ENCODE data around the gene CTCF. TPM values are rescaled to one million over a fixed set of nuclear protein-coding genes. Genes with fewer than 3 reads are reported as not detected.

CTCF gene
- total RNA-seq, 1 donor from 2014 or later = 25.9 TPM

DNA sequence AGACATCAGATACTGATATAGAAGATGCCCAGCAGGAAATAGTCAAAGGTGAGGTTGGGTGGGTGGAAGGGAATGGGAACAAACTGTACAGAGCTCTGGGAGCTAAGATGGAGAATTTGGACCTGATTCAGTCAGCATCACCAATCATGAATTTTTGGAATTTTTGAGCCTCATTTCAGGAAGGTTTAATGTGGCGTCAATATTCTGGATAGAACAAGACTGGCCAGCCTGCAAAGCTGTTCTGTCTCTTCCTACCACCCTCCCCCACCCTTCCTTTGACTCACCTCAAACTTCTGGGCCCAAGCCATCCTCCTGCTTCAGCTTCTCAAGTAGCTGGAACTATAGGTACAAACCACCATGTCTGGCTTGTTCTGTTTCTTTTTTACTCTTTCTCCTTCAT lies 32.6 kb downstream of the CTCF start:
- DNase-seq (ENCODE audit: low read depth) = no peak

DNA sequence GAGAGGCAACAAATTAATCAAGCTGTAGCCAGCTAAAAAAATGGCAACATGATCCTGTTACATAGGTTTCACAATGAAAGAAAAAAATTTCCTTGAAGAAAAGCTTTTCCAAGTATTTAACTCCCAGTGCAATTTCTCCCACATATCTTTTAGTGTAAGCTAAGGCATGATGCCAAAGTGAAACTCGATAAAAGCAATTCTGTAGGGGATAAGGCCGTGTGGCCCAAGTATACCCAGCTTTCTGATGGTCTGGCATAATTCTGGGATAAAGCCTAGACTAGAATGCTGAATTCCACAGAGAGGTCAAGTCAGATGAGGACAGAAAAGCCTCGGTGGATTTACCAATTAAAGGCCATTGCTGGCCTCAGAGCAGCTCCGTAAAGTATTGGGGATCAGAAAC lies 36.2 kb downstream of the CTCF start:
- TF ChIP-seq, protein P1, sequence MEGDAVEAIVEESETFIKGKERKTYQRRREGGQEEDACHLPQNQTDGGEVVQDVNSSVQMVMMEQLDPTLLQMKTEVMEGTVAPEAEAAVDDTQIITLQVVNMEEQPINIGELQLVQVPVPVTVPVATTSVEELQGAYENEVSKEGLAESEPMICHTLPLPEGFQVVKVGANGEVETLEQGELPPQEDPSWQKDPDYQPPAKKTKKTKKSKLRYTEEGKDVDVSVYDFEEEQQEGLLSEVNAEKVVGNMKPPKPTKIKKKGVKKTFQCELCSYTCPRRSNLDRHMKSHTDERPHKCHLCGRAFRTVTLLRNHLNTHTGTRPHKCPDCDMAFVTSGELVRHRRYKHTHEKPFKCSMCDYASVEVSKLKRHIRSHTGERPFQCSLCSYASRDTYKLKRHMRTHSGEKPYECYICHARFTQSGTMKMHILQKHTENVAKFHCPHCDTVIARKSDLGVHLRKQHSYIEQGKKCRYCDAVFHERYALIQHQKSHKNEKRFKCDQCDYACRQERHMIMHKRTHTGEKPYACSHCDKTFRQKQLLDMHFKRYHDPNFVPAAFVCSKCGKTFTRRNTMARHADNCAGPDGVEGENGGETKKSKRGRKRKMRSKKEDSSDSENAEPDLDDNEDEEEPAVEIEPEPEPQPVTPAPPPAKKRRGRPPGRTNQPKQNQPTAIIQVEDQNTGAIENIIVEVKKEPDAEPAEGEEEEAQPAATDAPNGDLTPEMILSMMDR (conservative IDR thresholded peaks at IDR 0.05; ENCODE audit: low read depth, low read length) = no peak
- no peak for DNase-seq (ENCODE audit: low read depth)
- no peak overlapping the region for H3K4me3 ChIP-seq (ENCODE audit: low read depth, low read length)

More for the DNA sequence above, 32.6 kb downstream of the CTCF start:
- TF ChIP-seq, protein P1 (conservative IDR thresholded peaks at IDR 0.05; ENCODE audit: low read depth, low read length) = no peak
- no peak overlapping the region for H3K4me3 ChIP-seq (ENCODE audit: low read depth, low read length)

DNA sequence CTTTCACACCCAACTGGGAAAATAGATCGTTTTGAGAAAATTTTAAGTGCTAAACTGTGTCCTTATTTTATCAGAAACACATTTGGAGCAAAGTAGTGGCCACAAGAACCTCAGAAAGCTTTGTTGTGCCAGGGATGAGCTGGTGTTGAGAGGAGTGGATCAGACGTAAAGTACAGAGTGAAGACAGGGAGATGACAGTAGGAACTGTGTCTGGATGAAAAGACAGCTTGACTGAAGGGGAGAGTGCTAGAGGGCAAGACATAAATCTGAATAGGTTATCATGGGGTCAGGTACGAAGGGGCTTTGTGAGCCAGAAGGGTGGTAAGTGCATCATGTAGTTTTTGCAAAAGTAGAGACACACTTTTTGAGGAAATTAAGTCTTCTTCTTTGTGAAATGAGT lies 43.3 kb downstream of the CTCF start:
- no peak overlapping the region for H3K4me3 ChIP-seq (ENCODE audit: low read depth, low read length)
- no peak for DNase-seq (ENCODE audit: low read depth)
- TF ChIP-seq, protein P1 (conservative IDR thresholded peaks at IDR 0.05; ENCODE audit: low read depth, low read length) = no peak

DNA sequence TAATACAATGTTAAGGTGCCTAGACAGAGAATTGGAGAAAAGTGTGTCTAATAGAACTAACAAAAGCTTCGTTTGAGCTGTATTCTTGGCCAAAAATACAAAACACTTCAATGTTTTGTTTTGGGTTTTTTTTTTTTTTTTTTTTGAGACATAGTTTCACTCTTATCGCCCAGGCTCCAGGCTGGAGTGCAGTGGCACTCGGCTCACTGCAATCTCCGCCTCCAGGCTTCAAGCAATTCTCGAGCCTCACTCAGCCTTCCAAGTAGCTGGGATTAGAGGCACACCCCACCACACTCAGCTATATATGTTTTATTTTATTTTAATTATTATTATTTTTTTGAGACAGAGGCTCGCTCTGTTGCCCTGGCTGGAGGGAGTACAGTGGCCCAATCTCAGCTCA lies 44.3 kb downstream of the CTCF start:
- TF ChIP-seq, protein P1 (conservative IDR thresholded peaks at IDR 0.05; ENCODE audit: low read depth, low read length) = no peak
- DNase-seq (ENCODE audit: low read depth) = no peak
- H3K4me3 ChIP-seq (ENCODE audit: low read depth, low read length) = no peak overlapping the region

DNA sequence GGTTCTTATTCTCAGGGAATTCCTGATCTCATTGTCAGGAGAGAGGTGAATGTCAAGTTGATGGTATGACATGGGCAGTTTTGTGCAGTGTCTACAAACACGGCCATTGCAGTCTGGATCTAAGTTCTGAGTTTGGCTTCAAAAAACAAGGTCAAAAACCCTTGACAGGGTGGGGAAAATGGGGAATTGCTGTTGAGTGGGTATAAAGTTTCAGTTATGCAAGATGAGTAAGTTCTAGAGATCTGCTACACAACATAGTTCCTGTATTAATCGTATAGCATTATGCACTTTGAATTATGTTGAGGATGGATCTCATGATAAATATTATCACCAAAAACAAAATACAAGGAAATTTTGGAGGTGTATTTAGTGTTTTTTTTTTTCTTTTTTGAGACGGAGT lies 46.0 kb downstream of the CTCF start:
- TF ChIP-seq, protein P1 (conservative IDR thresholded peaks at IDR 0.05; ENCODE audit: low read depth, low read length) = no peak
- DNase-seq (ENCODE audit: low read depth) = no peak
- no peak overlapping the region for H3K4me3 ChIP-seq (ENCODE audit: low read depth, low read length)

DNA sequence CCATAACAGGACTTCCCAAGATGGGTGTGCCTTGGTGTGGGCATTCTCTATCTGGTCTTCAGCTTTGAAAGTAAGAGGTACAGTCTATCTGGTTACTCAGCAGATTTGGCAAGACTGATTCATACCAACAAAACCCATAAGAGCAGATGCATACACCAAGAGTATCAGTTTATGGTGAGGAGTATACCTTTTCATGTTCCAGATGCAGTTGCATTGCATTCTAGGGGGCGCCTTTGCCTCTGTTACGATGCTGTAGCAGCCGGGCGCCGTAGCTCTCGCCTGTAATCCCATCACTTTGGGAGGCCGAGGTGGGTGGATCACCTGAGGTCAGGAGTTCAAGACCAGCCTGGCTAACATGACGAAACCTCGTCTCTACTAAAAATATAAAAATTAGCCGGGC lies 51.5 kb downstream of the CTCF start:
- H3K4me3 ChIP-seq (ENCODE audit: low read depth, low read length) = no peak overlapping the region
- TF ChIP-seq, protein P1 (conservative IDR thresholded peaks at IDR 0.05; ENCODE audit: low read depth, low read length) = peak; percentile 32
- no peak for DNase-seq (ENCODE audit: low read depth)

DNA sequence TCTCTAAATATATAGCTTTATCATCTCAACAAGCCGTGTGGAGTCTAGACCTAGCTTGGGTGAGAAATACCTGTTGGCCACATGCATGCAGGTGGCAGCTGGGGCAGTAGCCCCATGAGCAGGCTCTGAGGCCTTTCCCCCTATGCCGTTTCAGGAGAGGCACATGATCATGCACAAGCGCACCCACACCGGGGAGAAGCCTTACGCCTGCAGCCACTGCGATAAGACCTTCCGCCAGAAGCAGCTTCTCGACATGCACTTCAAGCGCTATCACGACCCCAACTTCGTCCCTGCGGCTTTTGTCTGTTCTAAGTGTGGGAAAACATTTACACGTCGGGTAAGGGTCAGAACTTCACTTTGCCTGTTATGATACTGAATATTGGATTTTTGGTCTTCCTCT lies 65.9 kb downstream of the CTCF start:
- DNase-seq (ENCODE audit: low read depth) = no peak
- H3K4me3 ChIP-seq (ENCODE audit: low read depth, low read length) = no peak overlapping the region
- TF ChIP-seq, protein P1 (conservative IDR thresholded peaks at IDR 0.05; ENCODE audit: low read depth, low read length) = no peak

Data from epithelial cell of proximal tubule (primary cell).